GM21737 (cell line): ENCODE data around the gene TFAP2D.

Experiments used
- ATAC-seq: cut with Tn5 transposase; IDR thresholded peaks from one replicate; pipeline ENCODE4 v1.9.1; 2021; ENCODE audit warnings: mild to moderate bottlenecking, moderate library complexity; ENCODE audit not compliant: unreplicated experiment

Gene TFAP2D

DNA sequence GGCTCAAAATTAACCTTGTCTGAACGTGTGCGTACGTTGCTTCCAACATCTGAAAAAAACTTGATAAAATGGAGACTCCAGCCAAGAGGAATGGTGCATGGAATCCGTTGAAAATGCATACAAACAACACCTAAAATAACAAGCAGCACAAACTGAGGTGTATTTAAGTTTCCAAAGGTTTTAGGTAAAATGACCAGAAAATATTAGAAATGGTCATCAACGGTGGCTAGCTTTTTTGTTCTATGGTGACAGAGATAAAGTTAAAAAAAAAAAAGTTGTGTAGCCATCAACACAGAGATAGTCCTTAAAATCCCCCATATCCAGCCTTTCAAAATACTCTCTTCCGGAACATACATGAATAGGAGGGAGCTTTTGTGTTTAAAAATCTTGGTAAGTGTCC is 104.7 kb downstream of the TFAP2D start:
- no peak for ATAC-seq

DNA sequence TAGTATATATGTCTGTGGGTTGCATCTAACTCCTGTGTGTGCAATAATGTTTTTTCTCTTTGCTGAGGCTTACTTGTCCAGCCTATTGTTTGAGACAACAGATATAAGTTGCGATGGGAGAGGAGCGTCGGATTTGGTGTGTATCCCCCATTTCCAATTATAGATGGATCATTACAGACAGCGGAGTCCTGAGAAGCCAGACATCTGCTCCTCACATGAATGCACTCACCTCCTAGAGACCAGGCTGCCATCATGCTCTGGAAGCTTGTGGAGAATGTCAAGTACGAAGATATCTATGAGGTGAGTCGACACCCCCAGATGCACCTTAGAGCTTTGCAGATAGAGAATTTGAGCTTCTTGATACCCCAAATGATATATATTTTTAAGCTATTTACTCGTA is 105.3 kb downstream of the TFAP2D start, which contains the start of gene TFAP2B:
TFAP2B (plus strand) TSS at position 199 of the 400 bp plus-strand sequence; CDS start at position 220, 21 bp downstream.
- no peak for ATAC-seq

DNA sequence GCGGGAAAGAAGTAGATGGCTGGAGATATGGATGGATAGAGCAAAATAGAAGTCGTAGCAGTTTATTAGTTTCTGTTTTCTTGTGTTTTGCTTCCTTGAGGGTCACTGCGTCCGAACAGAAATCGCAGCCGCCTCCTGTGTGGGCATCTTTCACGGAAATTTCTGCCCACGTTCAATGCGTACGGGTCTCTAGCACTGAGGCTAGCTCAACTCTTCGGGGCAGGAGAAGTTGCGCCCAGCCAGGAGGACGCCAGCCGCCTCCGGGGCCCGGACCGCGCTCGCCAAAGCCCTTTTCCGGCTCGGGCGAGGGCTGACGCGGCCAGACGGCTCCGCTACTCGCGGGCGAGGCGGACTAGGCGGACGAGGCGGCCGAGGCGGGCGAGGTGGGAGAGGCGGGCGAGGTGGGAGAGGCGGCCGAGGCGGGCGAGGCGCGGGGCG is 106.2 kb downstream of the TFAP2D start:
- no peak for ATAC-seq

DNA sequence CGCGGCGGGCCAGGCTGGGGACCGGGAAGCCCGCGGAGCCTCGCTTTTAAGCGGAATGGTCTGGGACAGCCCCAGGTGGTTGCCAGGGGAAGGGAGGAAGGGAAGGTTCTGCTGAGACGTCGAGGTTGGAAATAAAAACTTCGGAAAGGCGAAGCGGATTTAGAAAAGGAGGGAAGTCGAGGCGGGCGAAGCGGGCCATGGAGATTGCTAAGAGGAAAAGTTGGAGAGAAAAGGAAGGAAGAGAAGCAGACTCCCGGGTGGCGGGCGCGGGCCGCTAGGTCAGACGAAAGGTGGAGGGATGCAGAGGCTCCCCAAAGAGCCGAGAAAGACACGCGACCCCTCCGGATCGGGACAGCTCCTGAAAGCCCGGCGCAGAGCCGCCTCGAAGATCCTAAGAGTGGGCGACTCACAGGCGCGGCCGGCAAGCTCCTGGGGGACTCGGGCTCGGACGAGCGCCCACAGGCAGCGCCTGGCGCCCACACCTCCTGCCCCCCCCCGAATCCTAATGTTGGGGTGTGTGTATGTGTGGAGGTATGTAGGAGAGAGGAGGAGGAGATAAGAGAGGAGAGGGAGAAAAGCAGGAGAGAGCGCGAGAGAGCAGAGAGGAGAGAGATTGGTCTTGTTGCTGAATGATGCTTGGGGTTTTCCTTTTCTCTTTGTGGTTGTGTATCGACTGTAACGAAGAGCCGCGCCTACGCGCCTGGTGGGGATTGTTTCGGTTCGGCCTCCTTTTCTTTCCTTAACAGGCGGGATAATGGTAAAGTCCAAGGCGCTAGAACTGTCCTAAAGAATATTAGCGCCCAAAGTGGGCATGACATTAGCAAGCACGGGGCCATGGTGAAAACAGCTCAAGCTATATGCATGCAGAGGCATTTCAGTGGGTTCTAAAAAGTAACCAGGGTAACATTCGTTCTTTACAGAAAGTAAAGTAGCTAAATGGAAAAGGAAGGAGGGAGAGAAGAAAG is 106.9 kb downstream of the TFAP2D start:
- ATAC-seq = no peak

DNA sequence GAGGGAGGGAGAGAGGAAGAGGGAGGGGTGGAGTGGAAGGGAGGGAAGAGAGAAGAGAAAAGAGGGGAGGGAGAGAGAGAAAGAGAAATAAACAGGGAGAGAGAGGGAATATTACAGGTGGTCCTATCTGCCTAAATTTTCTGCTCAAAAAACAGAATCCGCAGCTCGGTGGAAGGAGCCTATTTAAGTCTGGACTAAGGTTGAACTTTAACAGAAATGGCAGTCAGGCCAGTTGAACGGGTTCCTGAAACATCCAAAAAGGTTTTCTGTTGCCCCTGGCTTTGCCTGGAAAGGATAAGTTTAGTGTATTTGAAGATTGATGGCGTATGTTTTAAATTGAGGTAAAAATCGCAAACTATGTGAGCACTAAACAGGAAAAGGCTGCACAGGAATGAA is 107.5 kb downstream of the TFAP2D start:
- no peak for ATAC-seq

DNA sequence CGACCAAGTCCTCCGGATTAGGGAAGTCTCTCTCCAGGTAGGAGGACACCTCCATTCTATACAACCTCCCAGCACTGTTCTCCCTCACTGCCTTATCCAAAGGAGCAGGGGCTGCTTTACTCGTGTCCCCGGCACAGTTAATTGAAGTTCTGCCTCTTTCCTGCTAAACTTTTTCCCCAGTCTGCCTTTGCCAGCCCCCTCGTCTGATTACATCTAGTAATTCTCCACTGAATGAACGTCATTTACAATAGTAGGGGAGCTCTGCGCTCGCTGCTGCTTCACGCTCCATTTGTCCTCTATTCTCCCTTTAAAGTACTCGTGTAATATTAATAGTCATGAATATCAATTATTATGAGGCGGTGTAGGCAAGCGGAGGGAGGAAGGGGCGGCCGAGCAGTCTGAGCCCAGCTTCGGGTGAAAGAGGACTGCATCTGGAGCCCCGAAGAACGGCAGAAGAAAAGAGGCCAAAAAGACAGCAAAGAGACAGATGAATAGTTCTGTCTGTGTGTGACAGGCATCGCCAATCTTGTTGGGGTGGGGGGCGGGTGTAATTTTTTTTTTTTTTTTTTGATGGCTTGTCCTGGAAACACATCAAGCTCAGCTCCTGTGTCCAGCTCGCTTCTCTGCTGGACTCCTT is 108.2 kb downstream of the TFAP2D start:
- ATAC-seq = no peak

DNA sequence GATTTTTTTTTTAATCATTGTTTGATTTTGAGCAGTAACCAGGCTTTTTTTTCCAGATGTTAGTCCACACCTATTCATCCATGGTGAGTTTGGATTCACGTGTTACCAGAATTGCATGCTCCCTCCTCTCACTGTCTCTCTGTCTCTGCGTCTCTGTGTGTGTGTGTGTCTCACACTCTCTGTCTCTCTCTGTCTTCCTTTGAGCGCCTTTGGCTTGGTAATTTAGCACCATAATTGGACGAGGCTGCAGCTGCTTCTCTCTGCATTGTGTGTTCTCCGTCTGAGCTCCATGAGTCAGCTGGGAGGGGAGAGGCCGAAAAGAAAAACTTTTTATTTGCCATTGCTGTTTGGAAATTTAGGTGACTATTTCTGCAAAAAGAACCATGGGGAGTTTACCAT is 108.8 kb downstream of the TFAP2D start:
- ATAC-seq = no peak
